ENCODE results near the gene RGL1.
A peak's percentile ranks its signal among the peaks of the same experiment; 100 is the strongest.

The RGL1 gene

DNA sequence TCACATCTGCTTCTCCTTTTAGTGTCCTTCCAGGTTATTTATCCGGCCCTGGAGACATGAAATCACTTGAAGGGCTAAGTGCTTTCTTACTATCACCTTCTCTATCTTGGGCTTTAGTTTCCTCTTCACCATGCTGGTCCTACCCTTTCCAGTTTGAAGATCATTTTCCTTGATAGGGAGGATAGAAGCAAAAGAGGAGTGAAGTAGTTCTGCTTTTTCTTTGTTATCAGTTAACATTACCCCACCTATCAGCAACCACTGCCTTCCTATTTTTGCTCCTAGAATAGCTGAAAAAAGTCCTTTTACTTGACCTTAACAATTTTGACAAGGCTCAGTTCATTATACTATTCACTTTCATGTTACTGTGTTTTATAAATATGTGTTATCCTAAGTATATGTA, 19.4 kb downstream of the RGL1 start:
- DNase-seq: no peak

DNA sequence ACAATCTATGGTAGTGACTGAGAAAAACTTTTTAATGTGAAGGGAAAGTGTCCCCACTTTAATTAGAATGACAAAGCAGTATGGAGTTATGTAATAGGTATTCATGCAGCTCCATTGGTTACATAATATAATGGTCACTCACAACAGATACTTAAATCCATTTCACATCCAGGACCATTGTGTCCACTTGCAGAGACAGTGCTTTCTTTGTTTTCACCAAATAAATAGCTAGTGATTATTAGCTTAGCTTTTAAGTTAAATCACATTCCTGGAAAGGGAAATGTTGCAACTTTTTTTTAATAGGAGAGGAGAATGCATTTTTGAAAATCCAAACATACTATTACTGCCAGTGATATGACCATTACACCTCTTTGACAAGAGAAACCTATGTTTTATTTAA, 22.9 kb downstream of the RGL1 start:
- DNase-seq: no peak

DNA sequence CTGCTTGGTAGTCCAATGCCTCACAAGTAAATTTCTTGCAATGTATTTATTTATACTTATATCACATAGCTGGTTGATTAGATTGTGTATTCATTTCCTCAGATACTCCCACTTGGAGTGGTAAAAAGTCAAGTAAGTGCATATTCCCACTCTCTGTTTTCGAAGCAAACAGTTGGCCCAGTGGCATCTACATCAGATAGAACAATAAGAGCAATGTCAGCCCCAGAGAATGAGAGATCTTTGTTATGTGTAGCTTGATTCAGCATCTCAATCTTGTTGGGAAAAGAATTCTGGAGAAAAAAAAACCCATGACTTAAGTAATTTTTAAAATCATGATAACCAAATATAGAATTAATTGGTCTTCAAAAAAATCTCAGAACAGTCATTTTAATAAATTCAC, 25.5 kb downstream of the RGL1 start:
- DNase-seq: no peak

DNA sequence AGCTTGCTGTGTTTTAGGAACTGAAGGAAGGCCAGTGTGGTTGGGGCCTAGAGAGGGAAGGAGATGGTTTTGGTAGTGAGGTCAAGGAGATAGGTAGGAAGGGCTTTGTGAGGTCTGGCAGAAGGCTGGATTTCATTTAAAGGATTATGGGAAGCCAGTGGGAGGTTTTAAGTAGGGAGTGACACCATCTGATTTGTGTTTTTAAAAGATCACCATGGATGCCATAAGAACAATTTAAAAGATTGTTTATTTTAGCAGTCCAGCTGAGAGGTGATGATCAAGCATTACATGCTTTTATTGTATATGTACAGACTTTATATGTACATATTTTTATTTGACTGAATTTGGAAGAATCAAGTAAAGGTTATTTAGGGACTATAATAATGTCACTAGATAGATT, 26.4 kb downstream of the RGL1 start:
- no peak for DNase-seq

DNA sequence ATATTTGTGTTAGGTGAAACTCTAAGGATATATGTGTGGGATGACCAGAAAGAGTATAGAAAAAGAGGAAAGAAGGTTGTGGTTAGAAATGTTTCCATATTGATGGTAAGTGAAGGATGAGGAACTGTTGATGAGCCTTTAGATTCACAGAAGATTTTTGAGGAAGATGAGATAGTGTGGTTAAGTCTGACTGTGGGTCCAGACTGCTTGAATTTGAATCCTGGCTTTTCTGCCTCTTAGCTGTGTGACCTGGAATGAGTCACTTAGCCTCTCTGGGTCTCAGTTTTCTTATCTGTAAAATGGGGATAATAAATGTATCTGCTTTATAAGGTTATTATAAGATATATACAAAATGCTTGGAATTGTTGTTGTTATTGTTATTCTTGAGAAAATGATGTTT, 27.5 kb downstream of the RGL1 start:
- peak; percentile 31 to 48 for DNase-seq

DNA sequence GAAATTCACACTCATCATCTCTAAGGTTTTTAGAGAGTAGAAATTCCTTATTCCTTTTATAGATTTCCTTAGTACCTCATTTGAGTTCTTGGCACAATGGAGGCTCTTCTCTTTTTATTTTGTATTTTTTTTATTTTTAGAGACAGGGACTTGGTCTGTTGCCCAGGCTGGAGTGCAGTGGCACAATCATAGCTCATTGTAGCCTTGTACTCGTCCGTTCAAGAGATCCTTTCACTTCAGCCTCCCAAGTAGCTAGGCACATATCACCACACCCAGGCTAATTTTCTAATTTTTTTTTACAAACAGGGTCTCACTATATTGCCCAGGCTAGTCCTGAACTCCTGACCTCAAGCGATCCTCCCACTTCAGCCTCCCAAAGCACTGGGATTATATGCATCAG, 29.6 kb downstream of the RGL1 start:
- no peak for DNase-seq

DNA sequence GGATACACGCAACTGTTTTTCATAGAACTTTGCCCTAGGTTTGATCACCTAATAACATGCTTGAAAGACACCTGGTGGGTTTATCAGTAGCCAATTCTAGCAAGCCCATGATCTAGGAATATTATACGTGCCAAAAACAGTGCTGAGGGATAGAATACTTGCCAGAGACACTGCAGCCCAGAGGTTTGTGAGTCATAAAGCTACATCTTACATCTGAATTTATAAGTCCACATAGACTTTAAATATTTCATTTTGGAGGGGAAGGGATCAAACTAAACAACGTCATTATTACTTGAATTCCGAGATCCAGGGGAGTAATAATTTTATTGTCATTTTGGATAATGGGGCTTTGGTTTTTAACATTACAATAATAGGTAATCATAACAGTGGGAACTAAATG, 31.7 kb downstream of the RGL1 start:
- DNase-seq: no peak

DNA sequence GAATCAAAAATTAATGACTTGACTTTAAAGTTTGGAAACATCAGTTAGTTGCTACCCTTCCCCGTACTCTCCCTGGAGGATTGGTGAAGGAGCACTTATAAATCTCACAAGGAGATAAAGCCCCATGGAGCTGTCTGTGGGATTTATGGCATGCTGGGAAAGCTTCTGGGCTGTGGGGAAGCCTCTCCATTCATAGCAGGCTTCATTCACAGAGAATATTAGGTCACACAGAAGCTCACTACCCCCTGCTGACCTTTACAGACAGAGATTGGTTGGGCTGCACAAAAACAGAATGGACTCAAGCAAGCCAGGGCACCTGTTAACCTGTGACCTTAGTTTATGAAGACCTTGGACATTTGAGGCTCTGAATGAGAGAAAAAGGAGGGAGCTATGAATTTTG, 32.1 kb downstream of the RGL1 start:
- no peak for DNase-seq

DNA sequence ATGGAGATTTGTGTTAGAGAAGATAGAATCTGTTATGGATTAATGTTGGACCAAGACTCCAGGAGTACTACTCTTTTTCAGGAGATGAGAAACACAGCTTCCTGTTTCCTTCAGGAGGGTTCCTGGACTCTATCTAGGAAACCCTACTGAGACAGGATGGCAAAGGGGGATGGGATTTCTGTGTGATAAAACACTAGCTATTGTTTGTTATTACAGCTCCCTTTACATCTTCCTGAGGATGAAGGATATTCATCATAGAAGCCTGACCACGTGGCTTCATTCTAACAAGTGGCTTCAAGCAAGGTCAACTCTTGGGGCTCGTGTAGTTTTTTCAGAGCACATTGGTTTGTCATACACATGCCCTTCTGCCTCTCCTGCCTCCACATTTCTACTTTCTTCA, 33.3 kb downstream of the RGL1 start:
- no peak for DNase-seq

DNA sequence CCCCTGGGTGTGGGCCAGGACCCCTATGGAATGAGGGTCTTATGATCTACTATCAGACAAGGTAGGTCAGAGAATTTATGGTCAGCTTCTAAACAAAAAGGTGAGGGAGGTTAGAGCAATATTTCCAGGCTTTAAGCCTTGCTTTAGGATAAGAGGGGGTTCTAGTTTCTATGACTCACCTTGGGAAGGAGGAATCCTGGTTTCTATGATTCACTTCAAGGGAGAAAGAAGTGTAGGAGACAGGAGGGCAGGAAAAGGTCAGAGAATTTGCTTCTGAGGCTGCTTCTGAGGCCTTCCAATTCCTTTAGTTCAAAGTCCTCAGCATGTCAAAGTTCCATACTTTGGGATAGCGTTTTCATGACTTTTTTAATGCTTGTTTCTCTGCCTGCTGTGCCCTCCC, 35.2 kb downstream of the RGL1 start:
- no peak for DNase-seq

DNA sequence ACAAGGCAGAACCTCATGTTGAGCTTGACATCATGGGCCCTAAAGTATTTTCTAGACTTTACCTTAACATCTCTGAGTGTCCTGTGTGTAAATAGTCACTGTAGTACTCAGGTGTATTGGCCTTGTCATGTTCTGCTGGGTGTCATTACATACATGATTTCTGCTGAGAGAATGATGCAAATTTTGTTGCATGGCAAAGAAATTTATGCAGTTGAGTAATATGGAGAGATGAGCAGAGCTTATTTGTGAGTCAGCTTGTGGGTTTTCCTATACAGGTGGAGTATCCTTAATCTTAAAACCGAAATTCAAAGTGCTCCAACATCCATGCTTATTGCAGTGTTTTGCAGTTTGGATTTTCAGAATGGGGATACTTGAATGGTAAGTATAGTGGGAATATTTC, 36.6 kb downstream of the RGL1 start:
- peak; percentile 9 to 17 for DNase-seq

DNA sequence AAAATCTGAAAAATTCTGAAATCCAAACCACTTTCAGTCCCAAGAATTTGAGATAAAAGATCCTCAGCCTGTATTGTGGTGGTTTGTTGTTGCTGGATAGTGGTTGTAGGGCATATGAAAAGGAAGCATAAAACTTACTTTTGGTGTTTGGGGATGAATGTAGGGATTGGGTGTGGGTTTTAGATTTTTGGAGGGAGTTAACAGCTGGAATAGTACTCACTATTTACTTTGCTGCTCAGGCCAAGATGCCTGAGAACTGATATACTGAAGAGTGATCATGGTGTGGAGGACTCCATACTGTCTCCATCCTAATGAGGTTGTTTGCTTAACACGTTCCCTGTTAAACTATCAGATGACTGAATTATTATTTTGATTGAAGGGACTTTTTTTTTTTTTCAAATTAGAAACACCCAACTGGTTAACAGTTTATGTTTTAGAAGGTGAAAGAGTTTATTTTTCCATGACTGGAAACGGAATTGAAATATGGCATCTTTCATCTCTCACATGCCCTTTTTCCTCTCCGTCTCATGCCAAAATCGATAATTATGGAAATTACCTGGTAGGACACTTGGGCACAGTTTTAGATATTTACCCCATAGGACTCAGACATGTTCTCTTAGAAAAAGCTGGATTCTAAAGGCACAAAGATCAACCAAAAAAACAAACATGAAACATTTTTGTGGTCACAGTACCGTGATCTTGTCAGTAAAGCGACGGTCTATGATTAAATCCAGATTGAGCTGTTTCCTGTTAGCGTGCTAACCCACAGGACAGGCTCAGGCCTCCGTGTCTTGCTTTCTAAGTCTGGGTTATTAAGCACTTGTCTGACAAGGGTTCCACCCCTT, 37.3 kb downstream of the RGL1 start:
- peak in 1 of 2 donors; percentile 5 for DNase-seq

DNA sequence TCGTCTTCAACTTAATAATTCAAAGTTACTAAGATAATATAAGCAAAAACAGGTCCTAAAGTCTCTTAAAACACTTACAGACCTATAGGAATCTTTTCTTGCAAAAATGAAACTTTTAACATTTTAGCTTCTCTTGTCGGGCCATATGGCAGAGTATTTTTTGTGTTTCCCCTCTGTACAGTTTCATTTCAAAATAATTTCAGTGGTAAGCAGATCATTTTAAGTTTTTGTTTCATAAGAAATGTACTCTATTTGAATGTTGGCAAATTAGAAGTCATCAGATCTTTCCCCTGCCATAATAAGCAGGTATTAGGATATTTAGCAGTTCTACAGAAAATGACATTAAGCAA, 37.9 kb downstream of the RGL1 start:
- no peak for DNase-seq

DNA sequence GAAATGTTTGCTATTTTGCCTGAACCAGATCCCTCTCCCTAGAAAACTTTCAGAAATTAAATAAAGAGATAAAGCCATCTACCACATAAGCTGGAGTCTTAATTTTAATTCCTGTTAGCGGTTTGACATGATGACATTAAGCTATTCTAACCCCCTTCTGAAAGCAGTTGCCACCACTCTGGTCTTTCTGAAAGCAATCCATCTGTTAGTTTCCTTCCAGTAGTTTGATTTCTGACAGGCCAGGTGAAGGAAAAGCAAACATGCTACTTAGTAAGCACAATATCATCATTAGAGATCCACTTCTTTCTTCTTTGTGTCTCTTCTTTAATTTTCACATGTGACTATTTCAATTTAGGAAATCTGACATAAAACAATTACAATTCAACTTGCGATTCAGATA, 39.9 kb downstream of the RGL1 start:
- no peak for DNase-seq

DNA sequence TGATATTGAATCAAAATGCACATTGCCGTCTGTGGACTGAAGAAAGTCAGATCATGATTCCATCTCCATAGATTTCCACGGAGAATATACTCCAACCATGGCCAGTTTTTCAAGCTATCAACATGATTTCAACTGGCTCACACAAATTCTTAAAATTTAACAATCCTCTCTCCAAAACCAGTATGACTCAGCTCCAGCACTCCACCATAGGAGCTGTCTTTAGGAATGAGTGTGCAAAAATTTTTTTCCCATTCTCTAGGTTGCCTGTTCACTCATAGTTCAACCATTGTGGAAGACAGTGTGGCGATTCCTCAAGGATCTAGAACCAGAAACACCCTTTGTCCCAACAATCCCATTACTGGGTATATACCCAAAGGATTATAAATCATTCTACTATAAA, 40.8 kb downstream of the RGL1 start:
- DNase-seq: no peak

DNA sequence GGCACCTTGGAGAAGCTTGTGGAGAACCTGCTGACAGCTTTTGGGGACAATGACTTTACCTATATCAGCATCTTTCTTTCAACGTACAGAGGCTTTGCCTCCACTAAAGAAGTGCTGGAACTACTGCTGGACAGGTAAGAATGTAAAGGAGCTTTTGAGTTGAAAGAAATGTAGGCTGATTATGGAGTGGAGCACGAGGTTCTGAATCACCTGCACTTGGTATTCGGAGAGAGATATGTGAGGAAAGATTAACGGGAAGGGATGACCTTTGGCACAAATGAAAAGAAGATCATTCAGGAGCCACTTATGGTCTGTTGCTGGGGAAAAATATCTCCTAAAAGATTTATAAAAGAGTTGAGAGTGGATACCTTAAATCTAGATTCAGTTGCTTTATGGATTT, 42.7 kb downstream of the RGL1 start:
- DNase-seq: no peak

DNA sequence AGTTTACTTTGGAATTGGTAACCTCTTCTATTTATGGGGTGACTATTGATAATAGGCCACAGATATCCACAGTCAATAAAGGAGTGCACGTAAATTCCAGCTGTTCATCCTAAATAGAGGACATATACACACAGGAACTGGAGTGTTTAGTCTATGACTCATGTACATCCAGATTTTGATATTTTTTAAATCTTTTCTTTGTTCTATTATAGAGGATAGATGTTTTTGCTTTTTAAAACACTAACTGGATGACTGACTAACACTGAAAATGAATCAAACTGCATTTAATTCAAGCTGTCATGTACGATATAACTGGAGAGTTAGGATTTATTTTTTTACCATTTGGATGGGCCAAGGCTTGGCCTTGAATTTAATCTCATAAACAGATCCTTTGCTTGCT, 45.9 kb downstream of the RGL1 start:
- no peak for DNase-seq

DNA sequence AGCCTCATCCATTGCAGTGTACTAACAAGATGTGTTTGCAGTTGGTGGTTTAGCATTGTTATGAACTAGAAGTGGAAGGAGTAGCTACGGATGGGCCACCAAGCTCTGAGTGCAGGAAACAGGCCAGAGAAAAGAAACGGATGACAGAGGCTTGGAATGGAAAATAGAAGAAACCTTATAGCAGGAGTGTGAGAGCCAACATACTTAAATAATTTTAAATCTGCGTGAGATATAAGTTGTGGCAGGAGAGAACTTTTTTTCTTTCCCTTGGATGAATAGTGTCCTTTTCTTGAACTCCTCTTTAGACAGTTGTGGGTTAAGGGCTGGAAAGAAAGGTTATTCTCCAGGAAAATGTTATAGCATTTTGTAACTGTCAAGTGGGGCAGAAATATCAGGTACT, 54.2 kb downstream of the RGL1 start:
- no peak for DNase-seq

DNA sequence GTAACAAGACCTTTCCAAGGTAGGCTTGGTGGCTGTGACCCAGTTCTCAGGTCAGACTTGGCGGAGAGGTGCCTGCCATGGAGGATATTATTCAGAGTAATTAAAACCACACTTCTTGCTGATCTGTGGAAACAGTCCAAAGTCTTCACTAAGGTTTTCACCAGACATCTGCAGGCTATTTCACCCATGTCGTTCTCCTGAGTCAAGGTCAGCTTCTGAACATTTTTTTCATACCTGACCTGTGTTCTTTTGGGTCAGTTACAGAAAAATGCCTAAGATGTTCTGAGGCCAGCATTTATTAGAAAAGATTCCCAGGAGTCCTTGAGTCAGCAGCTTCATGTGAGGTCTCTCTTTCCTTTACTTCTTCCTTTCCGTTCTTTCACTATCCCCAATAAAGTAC, 54.9 kb downstream of the RGL1 start:
- DNase-seq: no peak

DNA sequence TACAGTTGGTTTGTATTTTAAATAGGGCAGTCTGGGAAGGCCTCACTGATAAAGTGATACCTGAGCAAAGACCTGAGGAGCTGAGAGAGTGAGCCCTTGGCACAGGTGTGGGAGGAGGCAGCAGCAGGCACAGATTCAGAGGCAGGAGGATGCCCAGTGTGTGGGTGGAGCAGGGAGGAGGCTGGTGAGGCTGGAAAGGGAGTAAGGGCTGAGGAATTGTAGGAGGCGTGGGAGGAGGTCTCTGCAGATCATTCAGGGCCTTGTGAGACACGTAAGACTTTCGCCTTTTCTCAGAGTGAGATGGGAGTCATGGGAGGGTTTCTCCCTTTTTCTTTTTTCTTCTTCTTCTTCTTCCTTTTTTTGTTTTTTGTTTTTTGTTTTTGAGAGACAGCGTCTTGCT, 58.0 kb downstream of the RGL1 start:
- DNase-seq: no peak

DNA sequence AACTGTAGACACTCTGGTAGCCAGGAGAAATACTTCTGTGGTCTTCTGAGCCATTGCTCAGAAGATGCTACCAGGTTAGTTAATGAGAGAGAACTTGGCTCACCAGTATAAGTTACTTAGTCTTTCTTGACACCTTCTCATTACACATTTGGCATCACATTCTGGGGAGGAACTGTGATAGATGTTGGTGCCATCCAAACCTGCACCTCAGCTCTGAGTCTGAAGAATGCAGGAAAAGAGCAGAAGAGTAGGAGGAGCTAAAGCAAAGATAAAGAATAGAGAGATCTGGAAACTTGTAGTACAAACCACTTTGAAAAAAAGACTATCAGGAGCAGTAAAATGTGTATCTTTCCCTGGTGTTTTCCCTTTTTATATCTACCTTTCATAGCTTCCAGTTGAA, 58.9 kb downstream of the RGL1 start:
- no peak for DNase-seq

DNA sequence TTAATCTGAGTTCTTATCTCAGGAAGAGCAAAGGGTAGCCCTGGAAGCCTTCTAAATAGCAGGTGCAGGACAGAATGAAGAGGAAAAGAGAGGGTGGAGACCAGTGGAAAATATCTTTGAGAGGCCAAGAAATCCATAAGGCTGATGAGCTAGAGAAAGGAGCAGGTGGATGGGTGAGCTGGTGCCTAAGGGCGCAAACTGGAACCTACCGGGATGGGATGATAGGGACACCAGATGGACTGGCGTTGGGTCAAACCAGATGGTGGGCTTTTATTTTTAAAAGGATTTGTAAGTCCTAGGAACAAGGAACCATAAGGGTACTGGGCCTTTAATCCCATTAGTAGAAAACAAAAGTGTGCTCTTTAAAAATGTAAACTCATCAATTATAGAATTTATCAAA, 59.7 kb downstream of the RGL1 start:
- no peak for DNase-seq

DNA sequence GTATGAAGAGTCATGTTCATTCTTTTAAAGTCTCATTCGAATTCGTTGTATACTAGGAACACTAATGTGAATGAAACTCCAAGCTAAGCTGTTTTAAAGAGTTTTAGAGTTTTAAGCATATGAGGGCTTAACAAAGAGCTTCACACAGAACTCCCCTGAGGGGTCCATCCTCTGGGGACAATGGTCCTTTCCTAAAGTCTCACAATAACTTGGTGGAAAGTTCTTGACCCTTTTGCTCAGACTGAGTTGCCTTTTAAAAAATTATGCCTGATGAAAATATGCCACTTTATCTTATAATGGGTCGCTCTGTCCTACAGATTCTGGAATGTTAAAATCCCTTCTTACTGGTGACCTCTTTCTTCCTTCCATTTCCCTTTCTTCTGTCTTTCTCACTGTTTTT, 64.3 kb downstream of the RGL1 start:
- DNase-seq: no peak

DNA sequence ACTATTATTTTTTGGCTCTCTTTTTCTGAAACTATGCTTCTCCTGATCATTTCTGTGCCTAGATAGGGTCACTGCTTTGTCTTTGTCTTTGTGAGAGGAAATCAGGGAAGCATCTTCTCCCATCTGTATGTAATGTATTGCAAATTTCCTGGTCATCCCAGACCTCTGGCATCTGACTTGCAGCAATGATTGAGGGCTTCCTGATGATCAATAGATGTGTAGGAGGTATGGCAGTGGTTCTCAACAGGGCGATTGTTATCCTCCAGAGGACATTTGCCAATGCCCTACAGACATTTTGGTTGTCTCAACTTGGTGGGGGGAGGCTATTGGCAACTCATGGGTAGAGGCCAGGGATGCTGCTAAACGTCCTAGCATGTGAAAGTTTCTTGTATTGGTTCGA, 64.7 kb downstream of the RGL1 start:
- DNase-seq: no peak

DNA sequence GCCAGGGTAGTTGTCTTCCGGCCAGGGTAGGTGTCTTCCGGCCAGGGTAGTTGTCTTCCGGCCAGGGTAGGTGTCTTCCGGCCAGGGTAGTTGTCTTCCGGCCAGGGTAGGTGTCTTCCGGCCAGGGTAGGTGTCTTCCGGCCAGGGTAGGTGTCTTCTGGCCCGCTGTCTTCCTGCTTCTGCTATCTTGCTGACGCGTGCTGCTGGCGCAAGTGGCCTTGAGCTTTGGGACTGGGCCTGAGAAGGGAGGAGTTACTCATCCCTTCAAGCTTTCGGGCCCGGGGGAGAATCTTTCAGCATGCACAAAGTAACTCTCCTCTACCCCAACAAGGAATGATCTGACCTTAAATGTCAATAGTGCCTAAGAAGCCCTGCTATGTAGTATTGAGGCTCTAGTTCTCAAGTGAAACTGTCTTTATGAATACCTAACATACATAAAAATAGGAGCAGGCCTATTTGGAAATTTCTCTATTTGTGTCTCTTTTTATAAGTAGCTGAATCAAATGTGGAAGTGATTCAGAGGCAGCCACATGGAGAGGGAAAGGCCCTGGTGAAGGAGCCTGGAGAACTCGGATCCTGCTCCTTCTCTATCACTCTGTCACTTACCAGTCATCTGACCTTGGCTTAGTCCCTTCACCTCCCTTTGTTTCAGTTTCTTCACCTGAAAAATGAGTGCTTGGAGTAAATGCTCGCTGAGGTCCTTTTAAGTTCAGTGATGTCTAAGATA, 65.6 kb downstream of the RGL1 start:
- peak; percentile 31 to 47 for DNase-seq

Data from inflammatory macrophage treated with lipopolysaccharide for 1 hour (primary cell).